Liver (tissue), 3 donors: ENCODE data around the gene ZNF365.

Source experiments
- EGR1 ChIP-seq, 2 donors: IDR thresholded peaks; 2 replicates each; pipeline ENCODE4 v1.6.1; 2016 to 2018; ENCODE audit warnings: antibody characterized with exemption in 2 of 2, low read depth in 2 of 2
- FOXA1 ChIP-seq: IDR thresholded peaks from 2 replicates; pipeline ENCODE4 v1.6.1; 2016; ENCODE audit warnings: antibody characterized with exemption
- FOXA2 ChIP-seq: IDR thresholded peaks from 2 replicates; pipeline ENCODE4 v1.6.1; 2016; ENCODE audit warnings: antibody characterized with exemption
- GABPA ChIP-seq, 2 donors: IDR thresholded peaks in 1 of 2; conservative IDR thresholded peaks in 1 of 2; 2 replicates each; pipeline ENCODE4 v1.6.1; 2016; ENCODE audit warnings: antibody characterized with exemption in 2 of 2, mild to moderate bottlenecking in 1 of 2, moderate library complexity in 1 of 2
- JUND ChIP-seq, 2 donors: IDR thresholded peaks; 2 replicates each; pipeline ENCODE4 v1.6.1; 2016; ENCODE audit warnings: antibody characterized with exemption in 2 of 2
- RAD21 ChIP-seq, 2 donors: IDR thresholded peaks; 2 replicates each; pipeline ENCODE4 v1.6.1; 2016; ENCODE audit warnings: antibody characterized with exemption in 2 of 2, mild to moderate bottlenecking in 2 of 2
- SP1 ChIP-seq: IDR thresholded peaks from 2 replicates; pipeline ENCODE4 v1.6.1; 2018; ENCODE audit warnings: antibody characterized with exemption, mild to moderate bottlenecking
- YY1 ChIP-seq: IDR thresholded peaks from 2 replicates; pipeline ENCODE4 v1.6.1; 2016; ENCODE audit warnings: antibody characterized with exemption, mild to moderate bottlenecking
- TF ChIP-seq, protein P1 (sequence below): fragments of 150-350 bp; IDR thresholded peaks from 2 replicates; pipeline ENCODE4 v1.5.1; 2017; ENCODE audit warnings: improper control_type of control experiment, low read depth, low read length; ENCODE audit not compliant: missing input control
- TF ChIP-seq, protein P2 (sequence below): IDR thresholded peaks from 2 replicates; pipeline ENCODE4 v1.6.1; 2016; ENCODE audit warnings: antibody characterized with exemption, mild to moderate bottlenecking
- TF ChIP-seq, protein P3 (sequence below): IDR thresholded peaks from 2 replicates; pipeline ENCODE4 v1.6.1; 2016; ENCODE audit warnings: antibody characterized with exemption
- TF ChIP-seq, protein P4 (sequence below): IDR thresholded peaks from 2 replicates; pipeline ENCODE4 v1.6.1; 2016; ENCODE audit warnings: antibody characterized with exemption
- donor health status: healthy.
- donor health status: healthy.

DNA sequence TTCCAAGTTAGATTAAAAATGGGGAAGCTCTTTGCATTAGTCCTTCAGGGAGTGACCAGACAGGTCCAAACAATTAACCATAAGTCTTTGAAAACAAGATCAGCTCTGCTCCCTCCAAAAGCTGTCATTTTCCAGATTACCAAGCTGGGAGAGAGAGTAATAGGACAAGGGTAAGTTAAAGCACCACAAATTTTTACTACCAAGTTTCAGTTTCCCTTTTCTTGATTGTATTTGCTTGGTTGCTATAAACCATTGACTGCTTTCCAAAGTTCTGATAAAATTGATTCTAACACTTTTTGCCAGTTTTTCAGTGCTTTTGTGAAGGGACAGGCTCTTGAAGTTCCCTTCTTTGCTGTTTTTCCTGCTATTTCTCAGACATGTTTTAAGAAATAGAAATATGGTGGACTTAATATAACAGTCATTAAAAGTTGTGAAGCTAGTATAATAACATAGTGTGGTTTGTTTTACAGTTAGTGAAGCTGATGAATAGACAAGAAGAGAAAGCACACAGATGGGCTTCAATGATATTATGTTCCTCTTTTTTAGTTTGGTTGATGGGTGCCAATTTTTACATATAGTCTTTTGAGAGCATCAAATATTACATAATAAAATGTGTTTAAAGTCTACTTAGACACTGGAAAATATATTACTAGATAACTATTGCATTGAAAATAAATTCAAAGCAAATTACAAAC is 40.0 kb upstream of the ZNF365 start:
- TF ChIP-seq JUND (IDR thresholded peaks at IDR 0.05) (no peak), EGR1 (IDR thresholded peaks at IDR 0.05; ENCODE audit: low read depth in 2 of 2) (no peak), SP1 (no peak), FOXA1 (no peak), RAD21 (IDR thresholded peaks at IDR 0.05) (no peak), GABPA (IDR thresholded peaks at IDR 0.05 in 1 of 2, conservative IDR thresholded peaks at IDR 0.05 in 1 of 2) (no peak), YY1 (no peak), FOXA2 (no peak)
- TF ChIP-seq, protein P1, sequence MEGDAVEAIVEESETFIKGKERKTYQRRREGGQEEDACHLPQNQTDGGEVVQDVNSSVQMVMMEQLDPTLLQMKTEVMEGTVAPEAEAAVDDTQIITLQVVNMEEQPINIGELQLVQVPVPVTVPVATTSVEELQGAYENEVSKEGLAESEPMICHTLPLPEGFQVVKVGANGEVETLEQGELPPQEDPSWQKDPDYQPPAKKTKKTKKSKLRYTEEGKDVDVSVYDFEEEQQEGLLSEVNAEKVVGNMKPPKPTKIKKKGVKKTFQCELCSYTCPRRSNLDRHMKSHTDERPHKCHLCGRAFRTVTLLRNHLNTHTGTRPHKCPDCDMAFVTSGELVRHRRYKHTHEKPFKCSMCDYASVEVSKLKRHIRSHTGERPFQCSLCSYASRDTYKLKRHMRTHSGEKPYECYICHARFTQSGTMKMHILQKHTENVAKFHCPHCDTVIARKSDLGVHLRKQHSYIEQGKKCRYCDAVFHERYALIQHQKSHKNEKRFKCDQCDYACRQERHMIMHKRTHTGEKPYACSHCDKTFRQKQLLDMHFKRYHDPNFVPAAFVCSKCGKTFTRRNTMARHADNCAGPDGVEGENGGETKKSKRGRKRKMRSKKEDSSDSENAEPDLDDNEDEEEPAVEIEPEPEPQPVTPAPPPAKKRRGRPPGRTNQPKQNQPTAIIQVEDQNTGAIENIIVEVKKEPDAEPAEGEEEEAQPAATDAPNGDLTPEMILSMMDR = no peak
- TF ChIP-seq, protein P2, sequence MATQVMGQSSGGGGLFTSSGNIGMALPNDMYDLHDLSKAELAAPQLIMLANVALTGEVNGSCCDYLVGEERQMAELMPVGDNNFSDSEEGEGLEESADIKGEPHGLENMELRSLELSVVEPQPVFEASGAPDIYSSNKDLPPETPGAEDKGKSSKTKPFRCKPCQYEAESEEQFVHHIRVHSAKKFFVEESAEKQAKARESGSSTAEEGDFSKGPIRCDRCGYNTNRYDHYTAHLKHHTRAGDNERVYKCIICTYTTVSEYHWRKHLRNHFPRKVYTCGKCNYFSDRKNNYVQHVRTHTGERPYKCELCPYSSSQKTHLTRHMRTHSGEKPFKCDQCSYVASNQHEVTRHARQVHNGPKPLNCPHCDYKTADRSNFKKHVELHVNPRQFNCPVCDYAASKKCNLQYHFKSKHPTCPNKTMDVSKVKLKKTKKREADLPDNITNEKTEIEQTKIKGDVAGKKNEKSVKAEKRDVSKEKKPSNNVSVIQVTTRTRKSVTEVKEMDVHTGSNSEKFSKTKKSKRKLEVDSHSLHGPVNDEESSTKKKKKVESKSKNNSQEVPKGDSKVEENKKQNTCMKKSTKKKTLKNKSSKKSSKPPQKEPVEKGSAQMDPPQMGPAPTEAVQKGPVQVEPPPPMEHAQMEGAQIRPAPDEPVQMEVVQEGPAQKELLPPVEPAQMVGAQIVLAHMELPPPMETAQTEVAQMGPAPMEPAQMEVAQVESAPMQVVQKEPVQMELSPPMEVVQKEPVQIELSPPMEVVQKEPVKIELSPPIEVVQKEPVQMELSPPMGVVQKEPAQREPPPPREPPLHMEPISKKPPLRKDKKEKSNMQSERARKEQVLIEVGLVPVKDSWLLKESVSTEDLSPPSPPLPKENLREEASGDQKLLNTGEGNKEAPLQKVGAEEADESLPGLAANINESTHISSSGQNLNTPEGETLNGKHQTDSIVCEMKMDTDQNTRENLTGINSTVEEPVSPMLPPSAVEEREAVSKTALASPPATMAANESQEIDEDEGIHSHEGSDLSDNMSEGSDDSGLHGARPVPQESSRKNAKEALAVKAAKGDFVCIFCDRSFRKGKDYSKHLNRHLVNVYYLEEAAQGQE = no peak
- TF ChIP-seq, protein P3, sequence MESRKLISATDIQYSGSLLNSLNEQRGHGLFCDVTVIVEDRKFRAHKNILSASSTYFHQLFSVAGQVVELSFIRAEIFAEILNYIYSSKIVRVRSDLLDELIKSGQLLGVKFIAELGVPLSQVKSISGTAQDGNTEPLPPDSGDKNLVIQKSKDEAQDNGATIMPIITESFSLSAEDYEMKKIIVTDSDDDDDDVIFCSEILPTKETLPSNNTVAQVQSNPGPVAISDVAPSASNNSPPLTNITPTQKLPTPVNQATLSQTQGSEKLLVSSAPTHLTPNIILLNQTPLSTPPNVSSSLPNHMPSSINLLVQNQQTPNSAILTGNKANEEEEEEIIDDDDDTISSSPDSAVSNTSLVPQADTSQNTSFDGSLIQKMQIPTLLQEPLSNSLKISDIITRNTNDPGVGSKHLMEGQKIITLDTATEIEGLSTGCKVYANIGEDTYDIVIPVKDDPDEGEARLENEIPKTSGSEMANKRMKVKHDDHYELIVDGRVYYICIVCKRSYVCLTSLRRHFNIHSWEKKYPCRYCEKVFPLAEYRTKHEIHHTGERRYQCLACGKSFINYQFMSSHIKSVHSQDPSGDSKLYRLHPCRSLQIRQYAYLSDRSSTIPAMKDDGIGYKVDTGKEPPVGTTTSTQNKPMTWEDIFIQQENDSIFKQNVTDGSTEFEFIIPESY = no peak
- TF ChIP-seq, protein P4, sequence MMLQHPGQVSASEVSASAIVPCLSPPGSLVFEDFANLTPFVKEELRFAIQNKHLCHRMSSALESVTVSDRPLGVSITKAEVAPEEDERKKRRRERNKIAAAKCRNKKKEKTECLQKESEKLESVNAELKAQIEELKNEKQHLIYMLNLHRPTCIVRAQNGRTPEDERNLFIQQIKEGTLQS = no peak
